ENCODE measurements around the gene MIEF1.

DNA sequence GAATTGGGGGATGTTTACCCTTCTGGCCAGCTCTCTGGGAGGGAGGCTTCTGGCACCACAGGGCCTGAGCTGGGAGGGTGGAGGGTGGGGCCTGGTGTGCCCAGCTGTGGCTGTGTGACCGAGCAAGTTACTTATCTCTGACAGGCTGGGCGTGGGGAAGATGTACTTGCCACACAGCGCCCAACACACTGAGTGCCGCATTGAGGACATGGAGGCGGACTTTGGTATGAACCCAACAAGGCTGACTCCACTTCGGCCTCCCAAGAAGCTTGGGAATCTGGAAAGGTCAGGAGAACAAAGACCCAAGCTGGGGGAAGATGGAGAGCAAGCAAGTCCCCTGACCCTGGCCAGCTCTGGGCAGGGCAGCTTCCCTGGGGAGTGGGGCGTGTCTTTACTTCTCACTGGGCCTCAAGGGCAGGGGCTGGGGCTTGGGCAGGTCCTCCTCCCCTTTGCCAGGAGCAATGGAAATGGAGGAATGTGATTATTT is 47.7 kb upstream of the MIEF1 start:
- no peak for TF ChIP-seq EP300 (IDR thresholded peaks at IDR 0.05; ENCODE audit: borderline replicate concordance)
- TF ChIP-seq, protein P1, sequence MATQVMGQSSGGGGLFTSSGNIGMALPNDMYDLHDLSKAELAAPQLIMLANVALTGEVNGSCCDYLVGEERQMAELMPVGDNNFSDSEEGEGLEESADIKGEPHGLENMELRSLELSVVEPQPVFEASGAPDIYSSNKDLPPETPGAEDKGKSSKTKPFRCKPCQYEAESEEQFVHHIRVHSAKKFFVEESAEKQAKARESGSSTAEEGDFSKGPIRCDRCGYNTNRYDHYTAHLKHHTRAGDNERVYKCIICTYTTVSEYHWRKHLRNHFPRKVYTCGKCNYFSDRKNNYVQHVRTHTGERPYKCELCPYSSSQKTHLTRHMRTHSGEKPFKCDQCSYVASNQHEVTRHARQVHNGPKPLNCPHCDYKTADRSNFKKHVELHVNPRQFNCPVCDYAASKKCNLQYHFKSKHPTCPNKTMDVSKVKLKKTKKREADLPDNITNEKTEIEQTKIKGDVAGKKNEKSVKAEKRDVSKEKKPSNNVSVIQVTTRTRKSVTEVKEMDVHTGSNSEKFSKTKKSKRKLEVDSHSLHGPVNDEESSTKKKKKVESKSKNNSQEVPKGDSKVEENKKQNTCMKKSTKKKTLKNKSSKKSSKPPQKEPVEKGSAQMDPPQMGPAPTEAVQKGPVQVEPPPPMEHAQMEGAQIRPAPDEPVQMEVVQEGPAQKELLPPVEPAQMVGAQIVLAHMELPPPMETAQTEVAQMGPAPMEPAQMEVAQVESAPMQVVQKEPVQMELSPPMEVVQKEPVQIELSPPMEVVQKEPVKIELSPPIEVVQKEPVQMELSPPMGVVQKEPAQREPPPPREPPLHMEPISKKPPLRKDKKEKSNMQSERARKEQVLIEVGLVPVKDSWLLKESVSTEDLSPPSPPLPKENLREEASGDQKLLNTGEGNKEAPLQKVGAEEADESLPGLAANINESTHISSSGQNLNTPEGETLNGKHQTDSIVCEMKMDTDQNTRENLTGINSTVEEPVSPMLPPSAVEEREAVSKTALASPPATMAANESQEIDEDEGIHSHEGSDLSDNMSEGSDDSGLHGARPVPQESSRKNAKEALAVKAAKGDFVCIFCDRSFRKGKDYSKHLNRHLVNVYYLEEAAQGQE (IDR thresholded peaks at IDR 0.05; ENCODE audit: low read depth) = no peak

Data from Ishikawa (cell line).